ENCODE measurements around the gene ZIK1.

ZIK1 gene

GRCh38 chr19:57578487-57579205 is 5.3 kb upstream of the ZIK1 start, which contains the start of gene ZNF416:
ZNF416 (minus strand) TSS chr19:57578911; CDS start chr19:57578704, 207 bp downstream.
- peak within 1 kb of the TSS; percentile 81 for H3K27ac Mint-ChIP-seq
- peak within 1 kb of the TSS; percentile 78 for H3K4me3 Mint-ChIP-seq
- peaks cover 21% of the 10 kb centered on the region for H3K4me1 Mint-ChIP-seq
- peaks cover 56% of the 10 kb centered on the region for H3K36me3 Mint-ChIP-seq (ENCODE audit: low read depth)
- ATAC-seq (peak; percentile 95), DNase-seq (peak; percentile 90)
- H3K9me3 Mint-ChIP-seq, result peaks cover 56% of the 10 kb centered on the region
- no peaks in the 10 kb centered on the region for H3K27me3 Mint-ChIP-seq

GRCh38 chr19:57583104-57583520 is 833 bp upstream of the ZIK1 start:
- H3K4me3 Mint-ChIP-seq, result no peak overlapping the region
- ATAC-seq (no peak), DNase-seq (no peak)
- H3K27ac Mint-ChIP-seq, result no peak overlapping the region
- H3K27me3 Mint-ChIP-seq, result no peaks in the 10 kb centered on the region
- H3K36me3 Mint-ChIP-seq (ENCODE audit: low read depth), result peaks cover 49% of the 10 kb centered on the region
- peaks cover 19% of the 10 kb centered on the region for H3K4me1 Mint-ChIP-seq
- peaks cover 50% of the 10 kb centered on the region for H3K9me3 Mint-ChIP-seq

GRCh38 chr19:57587529-57587928 is 3.6 kb downstream of the ZIK1 start:
- DNase-seq (no peak), ATAC-seq (no peak)
- no peak overlapping the region for H3K27ac Mint-ChIP-seq

DNA sequence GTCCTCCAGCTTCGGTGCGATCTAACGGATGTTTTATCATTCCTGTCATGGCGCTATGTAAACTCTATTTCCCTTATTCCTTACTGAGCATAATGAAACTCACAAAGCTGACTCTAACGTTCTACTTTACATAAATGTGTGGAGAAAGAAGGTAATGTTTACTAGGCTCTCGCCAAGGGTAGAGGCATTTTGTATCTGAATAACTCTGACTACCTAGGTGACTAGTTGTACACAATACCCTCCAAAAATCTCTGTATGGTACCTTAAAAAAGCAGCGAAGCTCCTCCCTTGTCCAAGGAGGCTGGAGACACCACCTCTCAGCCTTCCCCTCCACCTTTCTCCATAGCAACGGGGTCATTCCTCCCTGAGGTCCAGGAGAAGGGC is 15.4 kb downstream of the ZIK1 start:
- no peaks in the 10 kb centered on the region for H3K27me3 Mint-ChIP-seq
- no peak for DNase-seq
- peaks cover 58% of the 10 kb centered on the region for H3K9me3 Mint-ChIP-seq
- H3K36me3 Mint-ChIP-seq (ENCODE audit: low read depth), result peaks cover 38% of the 10 kb centered on the region
- H3K4me1 Mint-ChIP-seq, result peaks cover 21% of the 10 kb centered on the region
- peak overlapping the region; percentile 77 for H3K4me3 Mint-ChIP-seq
- peak overlapping the region; percentile 67 for H3K27ac Mint-ChIP-seq
- no peak for ATAC-seq

More at GRCh38 chr19:57587529-57587928, 3.6 kb downstream of the ZIK1 start:
- Mint-ChIP-seq H3K36me3 (ENCODE audit: low read depth) (peaks cover 80% of the 10 kb centered on the region), H3K4me1 (peaks cover 14% of the 10 kb centered on the region), H3K27me3 (no peaks in the 10 kb centered on the region), H3K4me3 (no peak overlapping the region), H3K9me3 (peaks cover 69% of the 10 kb centered on the region)

GRCh38 chr19:57599761-57600383 is 15.9 kb downstream of the ZIK1 start, which contains the start of gene ZNF530:
ZNF530 (plus strand) TSS chr19:57599885; CDS start chr19:57604346, 4,461 bp downstream.
- Mint-ChIP-seq H3K27ac (peak within 1 kb of the TSS; percentile 67), H3K27me3 (no peaks in the 10 kb centered on the region), H3K4me1 (peaks cover 21% of the 10 kb centered on the region), H3K9me3 (peaks cover 60% of the 10 kb centered on the region), H3K36me3 (ENCODE audit: low read depth) (peaks cover 43% of the 10 kb centered on the region), H3K4me3 (peak within 1 kb of the TSS; percentile 77)
- DNase-seq (peak; percentile 91), ATAC-seq (peak; percentile 99)

- H3K27ac Mint-ChIP-seq, result no peak overlapping the region
- H3K4me1 Mint-ChIP-seq, result no peaks in the 10 kb centered on the region
- ATAC-seq, result no peak
- peaks cover 74% of the 10 kb centered on the region for H3K36me3 Mint-ChIP-seq (ENCODE audit: low read depth)
- peaks cover 59% of the 10 kb centered on the region for H3K9me3 Mint-ChIP-seq
- H3K27me3 Mint-ChIP-seq, result no peaks in the 10 kb centered on the region
- no peak for DNase-seq
- no peak overlapping the region for H3K4me3 Mint-ChIP-seq
Observed at GRCh38 chr19:57606931-57607330, 23.0 kb downstream of the ZIK1 start.

- Mint-ChIP-seq H3K4me3 (no peak overlapping the region), H3K27me3 (no peaks in the 10 kb centered on the region), H3K4me1 (peaks cover 17% of the 10 kb centered on the region), H3K27ac (no peak overlapping the region), H3K36me3 (ENCODE audit: low read depth) (peaks cover 56% of the 10 kb centered on the region), H3K9me3 (peaks cover 51% of the 10 kb centered on the region)
- no peak for DNase-seq
- no peak for ATAC-seq
Observed at GRCh38 chr19:57611113-57611512, 27.2 kb downstream of the ZIK1 start.

GRCh38 chr19:57613941-57614743 is 30.2 kb downstream of the ZIK1 start, which contains the start of gene ZNF134:
ZNF134 (plus strand) TSS chr19:57614242; CDS start chr19:57619469, 5,227 bp downstream.
- H3K27ac Mint-ChIP-seq, result peak within 1 kb of the TSS; percentile 79
- DNase-seq, result peak; percentile 91
- peaks cover 58% of the 10 kb centered on the region for H3K36me3 Mint-ChIP-seq (ENCODE audit: low read depth)
- H3K4me3 Mint-ChIP-seq, result peak within 1 kb of the TSS; percentile 92
- H3K27me3 Mint-ChIP-seq, result no peaks in the 10 kb centered on the region
- peak; percentile 99 for ATAC-seq
- peaks cover 20% of the 10 kb centered on the region for H3K4me1 Mint-ChIP-seq
- H3K9me3 Mint-ChIP-seq, result peaks cover 59% of the 10 kb centered on the region

DNA sequence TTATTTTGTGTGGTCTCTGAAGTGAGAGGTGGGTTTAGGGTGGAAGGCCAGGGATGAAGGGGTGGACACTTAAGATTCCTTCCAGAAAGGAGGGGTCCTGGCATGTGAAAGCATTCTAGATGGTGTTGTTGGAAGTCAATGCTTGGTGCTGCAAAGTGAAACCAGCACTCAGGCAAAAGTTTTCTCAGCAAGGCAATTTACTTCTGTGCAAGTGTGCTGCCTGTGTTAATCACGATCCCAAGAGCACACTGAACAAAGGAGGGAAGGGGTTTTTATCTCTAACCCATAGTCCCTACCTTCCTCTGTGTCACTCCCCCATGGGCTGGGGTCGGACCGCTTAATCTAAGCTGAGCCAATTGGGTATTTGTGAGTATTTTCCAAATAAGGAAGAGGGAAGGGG is 31.4 kb downstream of the ZIK1 start:
- Mint-ChIP-seq H3K27me3 (no peaks in the 10 kb centered on the region), H3K4me3 (peak overlapping the region; percentile 92), H3K4me1 (peaks cover 20% of the 10 kb centered on the region), H3K9me3 (peaks cover 71% of the 10 kb centered on the region), H3K27ac (peak overlapping the region; percentile 79), H3K36me3 (ENCODE audit: low read depth) (peaks cover 69% of the 10 kb centered on the region)
- ATAC-seq, result no peak
- no peak for DNase-seq

GRCh38 chr19:57620673-57621348 is 36.9 kb downstream of the ZIK1 start:
- H3K27ac Mint-ChIP-seq, result no peak overlapping the region
- DNase-seq (no peak), ATAC-seq (no peak)
- H3K4me1 Mint-ChIP-seq, result peaks cover 3% of the 10 kb centered on the region
- peaks cover 79% of the 10 kb centered on the region for H3K9me3 Mint-ChIP-seq
- H3K4me3 Mint-ChIP-seq, result no peak overlapping the region
- H3K36me3 Mint-ChIP-seq (ENCODE audit: low read depth), result peaks cover 93% of the 10 kb centered on the region
- no peaks in the 10 kb centered on the region for H3K27me3 Mint-ChIP-seq

- Mint-ChIP-seq H3K36me3 (ENCODE audit: low read depth) (peaks cover 70% of the 10 kb centered on the region), H3K27me3 (no peaks in the 10 kb centered on the region), H3K27ac (no peak overlapping the region), H3K4me3 (no peak overlapping the region), H3K4me1 (no peaks in the 10 kb centered on the region), H3K9me3 (peaks cover 70% of the 10 kb centered on the region)
- no peak for ATAC-seq
- DNase-seq, result no peak
Observed at GRCh38 chr19:57623091-57623490, 39.1 kb downstream of the ZIK1 start.

DNA sequence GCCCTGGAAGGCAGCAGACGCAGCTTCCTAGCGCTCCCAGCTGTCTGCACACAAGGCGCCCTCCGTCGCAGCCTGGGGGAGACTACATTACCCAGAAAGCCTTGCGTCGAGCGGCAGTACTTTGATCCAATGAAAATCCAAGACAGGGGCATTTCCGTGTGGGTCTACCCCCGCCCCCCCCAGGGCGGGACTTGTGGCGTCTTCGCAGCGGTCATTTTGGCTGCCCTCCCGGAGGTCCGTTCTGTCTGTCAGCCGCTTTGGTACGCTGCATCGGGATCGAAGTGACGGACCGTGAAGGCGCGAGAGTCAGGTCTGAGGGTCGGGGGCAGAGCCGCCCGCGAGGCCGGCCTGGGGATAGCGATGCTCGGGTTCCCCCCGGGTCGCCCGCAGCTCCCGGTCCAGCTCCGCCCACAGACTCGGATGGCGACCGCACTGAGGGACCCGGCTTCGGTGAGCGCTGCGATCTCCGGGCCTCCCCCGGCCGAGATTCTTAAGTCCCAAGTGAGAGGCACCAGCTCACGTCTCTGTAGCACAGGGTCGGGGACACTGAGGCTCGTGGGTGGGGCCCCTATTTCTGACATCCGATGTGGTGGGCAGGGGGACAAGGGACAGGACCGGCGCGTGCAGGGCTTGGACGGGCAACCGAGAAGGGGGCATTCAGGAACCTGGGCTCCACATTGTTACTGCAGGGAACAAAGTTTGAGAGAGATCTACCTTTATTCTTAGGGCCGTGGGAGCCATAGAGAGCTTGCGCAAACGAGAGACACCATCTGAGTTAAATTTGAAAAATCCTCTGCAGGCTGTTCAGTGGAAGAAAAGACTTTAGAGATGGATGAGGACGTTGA is 49.3 kb downstream of the ZIK1 start, which contains the start of gene ZNF211:
TSS of gene ZNF211 (plus strand) at position 182 of the 845 bp plus-strand sequence. CDS start at position 361, 179 bp downstream.
- Mint-ChIP-seq H3K4me3 (peak within 1 kb of the TSS; percentile 85), H3K27ac (peak within 1 kb of the TSS; percentile 25), H3K4me1 (peaks cover 17% of the 10 kb centered on the region), H3K9me3 (peaks cover 44% of the 10 kb centered on the region), H3K36me3 (ENCODE audit: low read depth) (peaks cover 42% of the 10 kb centered on the region), H3K27me3 (no peaks in the 10 kb centered on the region)
- DNase-seq (peak; percentile 83), ATAC-seq (peak; percentile 99)

DNA sequence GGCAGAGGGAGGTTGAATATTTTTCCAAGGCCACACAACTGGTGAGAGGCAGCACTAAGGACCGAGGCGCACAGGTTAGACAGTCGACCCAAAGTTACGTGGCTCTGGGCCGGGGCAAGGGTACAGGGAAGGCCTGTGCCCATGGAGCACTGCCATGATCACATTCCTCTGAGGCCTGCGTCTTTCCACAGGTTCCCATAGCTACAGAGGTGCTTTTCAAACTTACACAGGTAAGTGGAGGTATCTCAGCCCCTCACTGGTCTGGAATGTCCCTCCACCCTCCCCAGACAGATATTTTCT is 49.8 kb downstream of the ZIK1 start:
- no peak for ATAC-seq
- Mint-ChIP-seq H3K27ac (peak overlapping the region; percentile 25), H3K4me3 (peak overlapping the region; percentile 85), H3K27me3 (no peaks in the 10 kb centered on the region), H3K36me3 (ENCODE audit: low read depth) (peaks cover 47% of the 10 kb centered on the region), H3K4me1 (peaks cover 17% of the 10 kb centered on the region), H3K9me3 (peaks cover 44% of the 10 kb centered on the region)
- no peak for DNase-seq

Measured in activated naive CD8-positive, alpha-beta T cell treated with anti-CD3 and anti-CD28 coated beads, Interleukin-2, amount 50 U/mL, for 24 hours (primary cell).